HG03064 (cell line): Measurements from ENCODE around the gene TMEM100.

ENCODE experiments used
- ATAC-seq: cut with Tn5 transposase; IDR thresholded peaks from one replicate; pipeline ENCODE4 v1.9.1; 2021; ENCODE audit warnings: low read depth; ENCODE audit not compliant: unreplicated experiment

The TMEM100 gene

GRCh38 chr17:55745258-55745657 lies 22.6 kb upstream of the TMEM100 start:
- no peak for ATAC-seq

- no peak for ATAC-seq
Measured at GRCh38 chr17:55743103-55743679, 20.5 kb upstream of the TMEM100 start.

GRCh38 chr17:55742272-55743102 lies 19.8 kb upstream of the TMEM100 start:
- ATAC-seq = no peak

GRCh38 chr17:55741356-55741700 lies 18.7 kb upstream of the TMEM100 start:
- ATAC-seq = no peak

GRCh38 chr17:55740511-55741355 lies 18.1 kb upstream of the TMEM100 start:
- no peak for ATAC-seq

GRCh38 chr17:55737976-55738501 lies 15.4 kb upstream of the TMEM100 start:
- ATAC-seq = no peak

GRCh38 chr17:55735731-55736405 lies 13.2 kb upstream of the TMEM100 start:
- ATAC-seq = no peak

- ATAC-seq = no peak
Measured at GRCh38 chr17:55734128-55734781, 11.6 kb upstream of the TMEM100 start.

- no peak for ATAC-seq
Measured at GRCh38 chr17:55731586-55732250, 9.1 kb upstream of the TMEM100 start.

- no peak for ATAC-seq
Measured at GRCh38 chr17:55730808-55731207, 8.1 kb upstream of the TMEM100 start.

GRCh38 chr17:55730380-55730779 lies 7.7 kb upstream of the TMEM100 start:
- ATAC-seq = no peak

GRCh38 chr17:55729484-55729883 lies 6.8 kb upstream of the TMEM100 start:
- no peak for ATAC-seq

GRCh38 chr17:55728833-55729232 lies 6.2 kb upstream of the TMEM100 start:
- no peak for ATAC-seq

GRCh38 chr17:55728361-55728760 lies 5.7 kb upstream of the TMEM100 start:
- no peak for ATAC-seq

GRCh38 chr17:55727920-55728319 lies 5.3 kb upstream of the TMEM100 start:
- ATAC-seq = no peak

GRCh38 chr17:55727275-55727674 lies 4.6 kb upstream of the TMEM100 start:
- ATAC-seq = no peak

- no peak for ATAC-seq
Measured at GRCh38 chr17:55726440-55726839, 3.8 kb upstream of the TMEM100 start.

- no peak for ATAC-seq
Measured at GRCh38 chr17:55723488-55723848, 804 bp upstream of the TMEM100 start.

GRCh38 chr17:55722016-55722736 lies 488 bp downstream of the TMEM100 start:
- no peak for ATAC-seq
